ENCODE results near the gene CSKMT.
A peak's percentile ranks its signal among the peaks of the same experiment; 100 is the strongest.

DNA sequence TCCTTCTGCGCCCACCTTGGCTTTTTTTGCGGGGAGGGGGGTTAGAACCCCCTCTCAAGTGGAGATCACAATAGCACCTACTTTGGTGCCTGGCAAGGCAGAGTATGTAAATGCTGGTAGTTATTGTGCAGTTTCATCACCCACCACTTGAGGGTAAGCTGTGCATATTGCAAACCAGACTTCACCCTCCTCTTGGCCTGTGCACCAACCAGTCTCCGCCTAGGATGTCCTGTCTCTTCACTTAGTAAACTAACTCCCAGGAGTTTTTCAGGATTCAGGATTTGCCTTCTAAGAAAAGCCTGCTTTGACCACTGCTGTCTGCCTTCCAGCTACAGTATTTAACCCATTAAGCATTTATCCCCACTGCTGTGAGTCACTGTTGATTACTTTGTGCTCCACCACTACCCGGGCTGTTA is 15.7 kb downstream of the CSKMT start:
- TF ChIP-seq, protein P1, sequence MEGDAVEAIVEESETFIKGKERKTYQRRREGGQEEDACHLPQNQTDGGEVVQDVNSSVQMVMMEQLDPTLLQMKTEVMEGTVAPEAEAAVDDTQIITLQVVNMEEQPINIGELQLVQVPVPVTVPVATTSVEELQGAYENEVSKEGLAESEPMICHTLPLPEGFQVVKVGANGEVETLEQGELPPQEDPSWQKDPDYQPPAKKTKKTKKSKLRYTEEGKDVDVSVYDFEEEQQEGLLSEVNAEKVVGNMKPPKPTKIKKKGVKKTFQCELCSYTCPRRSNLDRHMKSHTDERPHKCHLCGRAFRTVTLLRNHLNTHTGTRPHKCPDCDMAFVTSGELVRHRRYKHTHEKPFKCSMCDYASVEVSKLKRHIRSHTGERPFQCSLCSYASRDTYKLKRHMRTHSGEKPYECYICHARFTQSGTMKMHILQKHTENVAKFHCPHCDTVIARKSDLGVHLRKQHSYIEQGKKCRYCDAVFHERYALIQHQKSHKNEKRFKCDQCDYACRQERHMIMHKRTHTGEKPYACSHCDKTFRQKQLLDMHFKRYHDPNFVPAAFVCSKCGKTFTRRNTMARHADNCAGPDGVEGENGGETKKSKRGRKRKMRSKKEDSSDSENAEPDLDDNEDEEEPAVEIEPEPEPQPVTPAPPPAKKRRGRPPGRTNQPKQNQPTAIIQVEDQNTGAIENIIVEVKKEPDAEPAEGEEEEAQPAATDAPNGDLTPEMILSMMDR (IDR thresholded peaks at IDR 0.05): peak; percentile 38 to 70 (median 55)
- TF ChIP-seq POLR2A (IDR thresholded peaks at IDR 0.05): no peak
